CD4-positive, alpha-beta memory T cell (primary cell): Measurements from ENCODE around the gene RARG. TPM values are rescaled to one million over a fixed set of nuclear protein-coding genes. Genes with fewer than 3 reads are reported as not detected.
A peak's percentile ranks its signal among the peaks of the same experiment; 100 is the strongest.

Source experiments
- CTCF ChIA-PET: fragments of 350-600 bp; sonication (Branson Sonifier 250); formaldehyde crosslinking; loops from one replicate; lab custom pipeline; 2021; ENCODE audit warnings: inconsistent platforms; ENCODE audit not compliant: partially characterized antibody; lab: Charles Lee
- POLR2A ChIA-PET: fragments of 350-600 bp; sonication (Branson Sonifier 250); formaldehyde crosslinking; loops from one replicate; lab custom pipeline; 2021; ENCODE audit not compliant: partially characterized antibody; lab: Charles Lee
- DNase-seq, 5 donors: peaks; one replicate each; pipeline versions ENCODE4 v3.0.0 to v3.0.0-alpha.2; 2020 to 2022; ENCODE audit warnings: mixed read lengths in 1 of 5
- H3K27ac ChIP-seq: one replicate; pipeline ENCODE4 v1.7.0; 2013; ENCODE audit warnings: low read depth, low read length
- H3K27me3 ChIP-seq: 2 replicates; pipeline ENCODE4 v1.7.0; 2013; ENCODE audit warnings: mild to moderate bottlenecking, low read length, moderate library complexity; ENCODE audit not compliant: insufficient read depth
- H3K36me3 ChIP-seq: 2 replicates; pipeline ENCODE4 v1.7.0; 2013; ENCODE audit warnings: mild to moderate bottlenecking, low read length, moderate library complexity; ENCODE audit not compliant: insufficient read depth
- H3K4me1 ChIP-seq: 2 replicates; pipeline ENCODE4 v1.7.0; 2013; ENCODE audit warnings: mild to moderate bottlenecking, low read length, moderate library complexity; ENCODE audit not compliant: insufficient read depth
- H3K4me3 ChIP-seq, 2 donors: one replicate each; pipeline ENCODE4 v1.7.0; 2013; ENCODE audit warnings: low read length in 2 of 2, mild to moderate bottlenecking in 1 of 2
- H3K9me3 ChIP-seq, 2 donors: one replicate each; pipeline ENCODE4 v1.7.0; 2013; ENCODE audit warnings: low read length in 2 of 2, control low read depth in 1 of 2; ENCODE audit not compliant: control insufficient read depth in 1 of 2
- H3K27ac Mint-ChIP-seq, 7 donors: one replicate each; pipeline ENCODE4 v1.8.0; 2020 to 2021; ENCODE audit warnings: mixed read lengths in 7 of 7, mild to moderate bottlenecking in 6 of 7, inconsistent platforms in 3 of 7, moderate library complexity in 3 of 7
- H3K27me3 Mint-ChIP-seq, 2 donors: one replicate each; pipeline ENCODE4 v1.8.0; 2020 to 2021; ENCODE audit warnings: mixed read lengths in 2 of 2
- H3K36me3 Mint-ChIP-seq, 2 donors: one replicate each; pipeline ENCODE4 v1.8.0; 2020 to 2021; ENCODE audit warnings: mixed read lengths in 2 of 2, inconsistent platforms in 1 of 2, mild to moderate bottlenecking in 1 of 2
- H3K4me1 Mint-ChIP-seq, 4 donors: one replicate each; pipeline ENCODE4 v1.8.0; 2020 to 2021; ENCODE audit warnings: mixed read lengths in 4 of 4, mild to moderate bottlenecking in 1 of 4
- H3K4me3 Mint-ChIP-seq, 8 donors: one replicate each; pipeline ENCODE4 v1.8.0; 2020 to 2021; ENCODE audit warnings: mixed read lengths in 8 of 8, mild to moderate bottlenecking in 7 of 8, moderate library complexity in 6 of 8, inconsistent platforms in 3 of 8
- H3K9me3 Mint-ChIP-seq, 8 donors: one replicate each; pipeline ENCODE4 v1.8.0; 2020 to 2021; ENCODE audit warnings: mixed read lengths in 8 of 8, mild to moderate bottlenecking in 5 of 8, inconsistent platforms in 3 of 8, moderate library complexity in 1 of 8
- intact Hi-C: fragments of 100-400 bp; cut with micrococcal nuclease; formaldehyde crosslinking; loops from one replicate; pipeline ENCODE4 v1.15.1; 2023
- polyA plus RNA-seq, 2 donors: library from polyadenylated mRNA; unstranded; fragments of 300-500 nt; fragmentation: Illumina TruSeq; gene quantifications; one replicate each; pipeline ENCODE4 v1.2.3, GENCODE V29; 2021
- total RNA-seq, 2 experiments: library from RNA; stranded (reverse); gene quantifications; one replicate each; pipeline ENCODE4 v1.2.3, GENCODE V29; 2021

Gene RARG
- total and polyA plus RNA-seq, 4 experiments from 2014 or later, result 13.2 to 86.0 (median 54.9) TPM

GRCh38 chr12:53251477-53252348 is 19.7 kb upstream of the RARG start:
- ChIA-PET CTCF (interaction anchor here (0.7 to 4.7 kb wide), 24 partner anchors 10 to 94 kb away, joined by 3 to 160 read pairs (median 5); partner anchors contain the start of genes AAAS, ESPL1, ITGB7 and MYG1), POLR2A (interaction anchor here (0.6 to 8.7 kb wide), 16 partner anchors 10 to 92 kb away, joined by 3 to 207 read pairs (median 6); partner anchors contain the start of genes CSAD, ESPL1, ITGB7 and MYG1)
- peaks cover 23 to 52% (median 41%) of the 10 kb centered on the region in 4 donors for H3K4me1 Mint-ChIP-seq
- DNase-seq, result peak; percentile 67 to 78 (median 71)
- no peaks in the 10 kb centered on the region for H3K27me3 ChIP-seq
- no peaks in the 10 kb centered on the region for H3K27me3 Mint-ChIP-seq
- H3K9me3 Mint-ChIP-seq, result peaks cover 0 to 3% (median 0%) of the 10 kb centered on the region in 8 donors
- peaks cover 7 to 26% of the 10 kb centered on the region in 2 donors for H3K36me3 Mint-ChIP-seq
- peak overlapping the region; percentile 83 for H3K27ac ChIP-seq
- H3K36me3 ChIP-seq, result peaks cover 8% of the 10 kb centered on the region
- peak overlapping the region; percentile 96 to 100 (median 98) for H3K4me3 Mint-ChIP-seq
- H3K4me3 ChIP-seq, result peak overlapping the region; percentile 73 to 92
- intact Hi-C loops, result loop anchor here (1.0 kb wide), 7 partner anchors 19 to 94 kb away; partner anchors contain the start of genes PFDN5 and RARG
- peak overlapping the region; percentile 96 to 99 (median 98) for H3K27ac Mint-ChIP-seq
- H3K4me1 ChIP-seq, result peaks cover 46% of the 10 kb centered on the region
- H3K9me3 ChIP-seq, result no peaks in the 10 kb centered on the region

- ChIA-PET CTCF (interaction anchor here (0.8 to 3.2 kb wide), 3 partner anchors 22 to 33 kb away, joined by 3 to 17 read pairs (median 3); no protein-coding TSS in a partner anchor), POLR2A (interaction anchor here (0.7 to 16.9 kb wide), 2 partner anchors 27 to 37 kb away, joined by 6 to 333 read pairs; no protein-coding TSS in a partner anchor)
- H3K9me3 Mint-ChIP-seq, result no peaks in the 10 kb centered on the region
- DNase-seq, result no peak
- intact Hi-C loops, result no loop called here
- H3K4me1 ChIP-seq, result no peaks in the 10 kb centered on the region
- no peaks in the 10 kb centered on the region for H3K9me3 ChIP-seq
- H3K27ac ChIP-seq, result no peak overlapping the region
- H3K27ac Mint-ChIP-seq, result peak overlapping the region in 1 of 7 donors; percentile 23
- no peaks in the 10 kb centered on the region for H3K36me3 ChIP-seq
- no peak overlapping the region for H3K4me3 ChIP-seq
- no peak overlapping the region for H3K4me3 Mint-ChIP-seq
- peaks cover 0 to 9% of the 10 kb centered on the region in 2 donors for H3K27me3 Mint-ChIP-seq
- H3K36me3 Mint-ChIP-seq, result no peaks in the 10 kb centered on the region
- H3K27me3 ChIP-seq, result no peaks in the 10 kb centered on the region
- H3K4me1 Mint-ChIP-seq, result peaks cover under 1 to 5% (median 3%) of the 10 kb centered on the region in 4 donors
Observed at GRCh38 chr12:53245286-53245685, 13.3 kb upstream of the RARG start.

- no peak overlapping the region for H3K4me3 Mint-ChIP-seq
- Histone ChIP-seq H3K4me3 (no peak overlapping the region), H3K4me1 (no peaks in the 10 kb centered on the region), H3K36me3 (no peaks in the 10 kb centered on the region), H3K27me3 (no peaks in the 10 kb centered on the region), H3K27ac (no peak overlapping the region), H3K9me3 (no peaks in the 10 kb centered on the region)
- ChIA-PET CTCF (interaction anchor here (1.2 to 3.2 kb wide), 3 partner anchors 11 to 30 kb away, joined by 3 to 17 read pairs (median 6); no protein-coding TSS in a partner anchor), POLR2A (interaction anchor here (0.8 to 16.9 kb wide), 2 partner anchors 9 to 26 kb away, joined by 3 to 333 read pairs; no protein-coding TSS in a partner anchor)
- DNase-seq, result no peak
- intact Hi-C loops, result no loop called here
- H3K36me3 Mint-ChIP-seq, result no peaks in the 10 kb centered on the region
- H3K4me1 Mint-ChIP-seq, result peaks cover 2 to 7% (median 5%) of the 10 kb centered on the region in 4 donors
- H3K27me3 Mint-ChIP-seq, result peaks cover 0 to 9% of the 10 kb centered on the region in 2 donors
- no peaks in the 10 kb centered on the region for H3K9me3 Mint-ChIP-seq
- peak overlapping the region in 1 of 7 donors; percentile 20 for H3K27ac Mint-ChIP-seq
Observed at GRCh38 chr12:53244337-53244736, 12.3 kb upstream of the RARG start.

GRCh38 chr12:53241623-53242412 is 9.8 kb upstream of the RARG start:
- H3K27me3 Mint-ChIP-seq, result peaks cover 0 to 9% of the 10 kb centered on the region in 2 donors
- no peaks in the 10 kb centered on the region for H3K36me3 Mint-ChIP-seq
- H3K9me3 Mint-ChIP-seq, result no peaks in the 10 kb centered on the region
- no peak overlapping the region for H3K4me3 Mint-ChIP-seq
- H3K27ac Mint-ChIP-seq, result peak overlapping the region in 3 of 7 donors; percentile 48 to 83 (median 52)
- Histone ChIP-seq H3K27ac (no peak overlapping the region), H3K9me3 (no peaks in the 10 kb centered on the region), H3K27me3 (no peaks in the 10 kb centered on the region), H3K4me3 (no peak overlapping the region), H3K36me3 (no peaks in the 10 kb centered on the region), H3K4me1 (peaks cover 10% of the 10 kb centered on the region)
- H3K4me1 Mint-ChIP-seq, result peaks cover 10 to 16% (median 14%) of the 10 kb centered on the region in 4 donors
- ChIA-PET CTCF (interaction anchor here (1.3 to 3.3 kb wide), 3 partner anchors 10 to 28 kb away, joined by 3 to 17 read pairs (median 13); a partner anchor contains a TSS), POLR2A (interaction anchor here (1.3 to 16.9 kb wide), 5 partner anchors 10 to 62 kb away, joined by 3 to 333 read pairs (median 4); partner anchors contain the start of gene ZNF740)
- intact Hi-C loops, result no loop called here
- DNase-seq, result no peak

GRCh38 chr12:53239643-53240258 is 7.7 kb upstream of the RARG start:
- Mint-ChIP-seq H3K36me3 (no peaks in the 10 kb centered on the region), H3K4me1 (peaks cover 28 to 37% (median 34%) of the 10 kb centered on the region in 4 donors), H3K27ac (peak overlapping the region in 4 of 7 donors; percentile 22 to 82 (median 72)), H3K9me3 (no peaks in the 10 kb centered on the region), H3K4me3 (no peak overlapping the region), H3K27me3 (peaks cover 0 to 4% of the 10 kb centered on the region in 2 donors)
- no peaks in the 10 kb centered on the region for H3K9me3 ChIP-seq
- H3K27me3 ChIP-seq, result no peaks in the 10 kb centered on the region
- CTCF ChIA-PET, result interaction anchor here (1.3 to 3.3 kb wide), 4 partner anchors 12 to 26 kb away, joined by 3 to 17 read pairs (median 8); a partner anchor contains a TSS
- intact Hi-C loops, result no loop called here
- H3K4me3 ChIP-seq, result no peak overlapping the region
- peaks cover 31% of the 10 kb centered on the region for H3K4me1 ChIP-seq
- H3K27ac ChIP-seq, result no peak overlapping the region
- no peak for DNase-seq
- no peaks in the 10 kb centered on the region for H3K36me3 ChIP-seq
- POLR2A ChIA-PET, result interaction anchor here (16.9 kb wide), 1 partner anchor 21 kb away, joined by 333 read pairs; no protein-coding TSS in a partner anchor
